HCT116 (cell line): Measurements from ENCODE around the gene MYO1E. TPM values are rescaled to one million over a fixed set of nuclear protein-coding genes. Genes with fewer than 3 reads are reported as not detected.

Experiments used
- ATAC-seq: fragments of 200-7000 bp; cut with Tn5 transposase; 2 replicates; pipeline ENCODE4 v1.9.1; 2020; ENCODE audit warnings: mild to moderate bottlenecking, moderate library complexity
- BruUV-seq: library from RNA; stranded (reverse); fragments of 400-500 nt; replicated peaks from 2 replicates; lab custom pipeline; 2021; lab: Mats Ljungman, UMichigan
- CTCF ChIA-PET: fragments of 300-600 bp; sonication (Branson Sonifier 250); formaldehyde crosslinking; loops from one replicate; lab custom pipeline; 2021; ENCODE audit warnings: antibody characterized with exemption; lab: Charles Lee
- POLR2A ChIA-PET: fragments of 300-600, 350-600 bp; sonication (Branson Sonifier 250); formaldehyde crosslinking; loops from one replicate; lab custom pipeline; 2021; ENCODE audit warnings: antibody characterized with exemption; lab: Charles Lee
- RAD21 ChIA-PET, 2 experiments: fragments of 300-600 bp; sonication (Branson Sonifier 250); formaldehyde crosslinking; loops; one replicate each; lab custom pipeline; 2023; ENCODE audit warnings: low total read pairs in 2 of 2; ENCODE audit not compliant: uncharacterized antibody in 2 of 2, unreplicated experiment in 2 of 2, low non-redundant PET in 1 of 2; lab: Charles Lee
- DNase-seq: peaks from one replicate; pipeline ENCODE4 v3.0.0-alpha.2; 2010; ENCODE audit warnings: low read depth, low spot score
- H2AFZ ChIP-seq: fragments of 200-600 bp; shearing (Covaris generic), sonication (generic); 2 replicates; pipeline ENCODE4 v1.6.1; 2017; ENCODE audit warnings: low read depth, mixed run types, mixed read lengths, antibody characterized with exemption, low read length; ENCODE audit not compliant: poor library complexity, severe bottlenecking
- H3K27ac ChIP-seq: 2 replicates; pipeline ENCODE4 v1.5.1; 2012; ENCODE audit warnings: low read depth, low read length
- H3K27me3 ChIP-seq: fragments of 200-600 bp; sonication (generic); 2 replicates; pipeline ENCODE4 v1.6.1; 2016; ENCODE audit warnings: mixed run types, low read length, mixed read lengths; ENCODE audit not compliant: insufficient read depth
- H3K36me3 ChIP-seq, 2 experiments: fragments of 200-500 bp in 1 of 2; fragments of 200-600 bp in 1 of 2; sonication (Bioruptor generic) in 1 of 2; sonication (generic) in 1 of 2; 2 replicates each; pipeline versions ENCODE4 v1.5.1 to v1.6.1; 2014 to 2016; ENCODE audit warnings: low read length in 2 of 2, inconsistent platforms in 1 of 2, mixed read lengths in 1 of 2, mixed run types in 1 of 2; ENCODE audit not compliant: insufficient read depth in 2 of 2, control insufficient read depth in 1 of 2
- H3K4me1 ChIP-seq, 2 experiments: fragments of 200-600 bp in 1 of 2; sonication (generic) in 1 of 2; 2 replicates each; pipeline versions ENCODE4 v1.5.1 to v1.6.1; 2012 to 2017; ENCODE audit warnings: low read length in 2 of 2, inconsistent platforms in 1 of 2, mild to moderate bottlenecking in 1 of 2, mixed read lengths in 1 of 2, mixed run types in 1 of 2, moderate library complexity in 1 of 2; ENCODE audit not compliant: insufficient read depth in 2 of 2, control insufficient read depth in 1 of 2
- H3K4me2 ChIP-seq: fragments of 200-600 bp; sonication (generic); 2 replicates; pipeline ENCODE4 v1.6.1; 2017; ENCODE audit warnings: mixed run types, low read length, mixed read lengths
- H3K4me3 ChIP-seq, 2 experiments: fragments of 200-600 bp in 1 of 2; sonication (generic) in 1 of 2; replicated peaks in 1 of 2; 2 replicates each; pipeline ENCODE4 v1.5.1; 2011 to 2016; ENCODE audit warnings: low read length in 2 of 2, control low read depth in 1 of 2, low read depth in 1 of 2, mild to moderate bottlenecking in 1 of 2, mixed read lengths in 1 of 2, mixed run types in 1 of 2
- H3K79me2 ChIP-seq: fragments of 200-600 bp; sonication (generic); 2 replicates; pipeline ENCODE4 v1.6.1; 2017; ENCODE audit warnings: mild to moderate bottlenecking, mixed run types, low read length, moderate library complexity, mixed read lengths; ENCODE audit not compliant: insufficient read depth
- H3K9ac ChIP-seq: fragments of 200-600 bp; sonication (generic); 2 replicates; pipeline ENCODE4 v1.6.1; 2016; ENCODE audit warnings: low read length, mixed read lengths
- H3K9me2 ChIP-seq: fragments of 200-600 bp; sonication (generic), shearing (Covaris generic); 2 replicates; pipeline ENCODE4 v1.6.1; 2017; ENCODE audit warnings: mixed run types, mild to moderate bottlenecking, moderate library complexity; ENCODE audit not compliant: insufficient read depth
- H3K9me3 ChIP-seq, 2 experiments: fragments of 200-500 bp in 1 of 2; fragments of 200-600 bp in 1 of 2; sonication (Bioruptor generic) in 1 of 2; sonication (generic) in 1 of 2; 2 replicates each; pipeline ENCODE4 v1.6.1; 2014 to 2017; ENCODE audit warnings: low read length in 2 of 2, mixed read lengths in 2 of 2, inconsistent platforms in 1 of 2, low read depth in 1 of 2, mild to moderate bottlenecking in 1 of 2, mixed run types in 1 of 2, moderate library complexity in 1 of 2; ENCODE audit not compliant: control insufficient read depth in 1 of 2, insufficient read depth in 1 of 2
- H4K20me1 ChIP-seq: fragments of 200-600 bp; sonication (generic), shearing (Covaris generic); 2 replicates; pipeline ENCODE4 v1.6.1; 2017; ENCODE audit warnings: mixed run types, mild to moderate bottlenecking, moderate library complexity; ENCODE audit not compliant: insufficient read depth
- CBX3 ChIP-seq: IDR thresholded peaks from 2 replicates; pipeline ENCODE4 v1.6.1; 2012; ENCODE audit warnings: low read depth
- EGR1 ChIP-seq: IDR thresholded peaks from 2 replicates; pipeline ENCODE4 v1.6.1; 2012; ENCODE audit warnings: low read depth
- POLR2AphosphoS5 ChIP-seq: IDR thresholded peaks from 2 replicates; pipeline ENCODE4 v1.6.1; 2011; ENCODE audit warnings: mild to moderate bottlenecking, low read depth, low read length, moderate library complexity
- RAD21 ChIP-seq: IDR thresholded peaks from 2 replicates; pipeline ENCODE4 v1.6.1; 2012; ENCODE audit warnings: low read depth, mild to moderate bottlenecking
- SIN3A ChIP-seq: IDR thresholded peaks from 2 replicates; pipeline ENCODE4 v1.6.1; 2012; ENCODE audit warnings: low read depth
- SRF ChIP-seq: IDR thresholded peaks from 2 replicates; pipeline ENCODE4 v1.6.1; 2012; ENCODE audit warnings: low read depth
- intact Hi-C: fragments of 100-400 bp; cut with micrococcal nuclease; formaldehyde crosslinking; loops from 2 replicates; pipeline ENCODE4 v1.10.0; 2022
- total RNA-seq: library from RNA; stranded (reverse); gene quantifications from one replicate; pipeline ENCODE4 v1.2.1, GENCODE V29; 2021; ENCODE audit not compliant: unreplicated experiment
- TF ChIP-seq, protein P1 (sequence below): IDR thresholded peaks from 2 replicates; pipeline ENCODE4 v1.6.1; 2011; ENCODE audit warnings: mild to moderate bottlenecking, low read length, moderate library complexity; ENCODE audit not compliant: insufficient replicate concordance; ENCODE audit errors: extremely low read depth
- TF ChIP-seq, protein P2 (sequence below): IDR thresholded peaks from 2 replicates; pipeline ENCODE4 v1.6.1; 2012
- TF ChIP-seq, protein P3 (sequence below): IDR thresholded peaks from 2 replicates; pipeline ENCODE4 v1.6.1; 2012; ENCODE audit warnings: low read depth

Gene MYO1E
- total RNA-seq, 1 experiment from 2014 or later: 182 TPM

DNA sequence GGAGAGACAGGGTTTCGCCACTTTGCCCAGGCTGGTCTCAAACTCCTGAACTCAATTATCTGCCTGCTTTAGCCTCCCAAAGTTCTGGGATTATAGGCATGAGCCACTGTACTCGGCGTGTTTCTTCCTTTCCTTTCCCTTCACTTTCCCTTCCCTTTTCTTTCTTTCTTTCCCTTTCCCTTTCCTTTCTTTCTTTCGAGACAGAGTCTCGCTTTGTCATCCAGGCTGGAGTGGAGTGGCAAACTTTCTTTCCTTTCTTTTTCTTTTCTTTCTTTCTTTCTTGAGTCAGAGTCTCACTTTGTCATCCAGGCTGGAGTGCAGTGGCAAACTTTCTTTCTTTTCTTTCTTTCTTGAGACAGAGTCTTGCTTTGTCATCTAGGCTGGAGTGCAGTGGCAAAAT lies 183.4 kb downstream of the MYO1E start:
- Histone ChIP-seq H3K79me2 (no peaks in the 10 kb centered on the region), H3K9me3 (no peaks in the 10 kb centered on the region), H3K4me3 (no peak overlapping the region), H3K9me2 (no peaks in the 10 kb centered on the region), H4K20me1 (no peaks in the 10 kb centered on the region), H2AFZ (no peak overlapping the region), H3K4me1 (peaks cover 6 to 26% of the 10 kb centered on the region in 2 experiments), H3K9ac (no peak overlapping the region), H3K27ac (no peak overlapping the region), H3K36me3 (peaks cover under 1 to 21% of the 10 kb centered on the region in 2 experiments; a peak in 1 of 4 replicates), H3K27me3 (no peaks in the 10 kb centered on the region), H3K4me2 (no peak overlapping the region)
- CTCF ChIA-PET: no interaction called here
- RAD21 ChIA-PET: no interaction called here
- ATAC-seq: no peak
- POLR2A ChIA-PET: no interaction called here
- intact Hi-C loops: no loop called here
- TF ChIP-seq CBX3 (no peak), POLR2AphosphoS5 (no peak), RAD21 (no peak), SIN3A (no peak), SRF (no peak), EGR1 (no peak)
- TF ChIP-seq, protein P1, sequence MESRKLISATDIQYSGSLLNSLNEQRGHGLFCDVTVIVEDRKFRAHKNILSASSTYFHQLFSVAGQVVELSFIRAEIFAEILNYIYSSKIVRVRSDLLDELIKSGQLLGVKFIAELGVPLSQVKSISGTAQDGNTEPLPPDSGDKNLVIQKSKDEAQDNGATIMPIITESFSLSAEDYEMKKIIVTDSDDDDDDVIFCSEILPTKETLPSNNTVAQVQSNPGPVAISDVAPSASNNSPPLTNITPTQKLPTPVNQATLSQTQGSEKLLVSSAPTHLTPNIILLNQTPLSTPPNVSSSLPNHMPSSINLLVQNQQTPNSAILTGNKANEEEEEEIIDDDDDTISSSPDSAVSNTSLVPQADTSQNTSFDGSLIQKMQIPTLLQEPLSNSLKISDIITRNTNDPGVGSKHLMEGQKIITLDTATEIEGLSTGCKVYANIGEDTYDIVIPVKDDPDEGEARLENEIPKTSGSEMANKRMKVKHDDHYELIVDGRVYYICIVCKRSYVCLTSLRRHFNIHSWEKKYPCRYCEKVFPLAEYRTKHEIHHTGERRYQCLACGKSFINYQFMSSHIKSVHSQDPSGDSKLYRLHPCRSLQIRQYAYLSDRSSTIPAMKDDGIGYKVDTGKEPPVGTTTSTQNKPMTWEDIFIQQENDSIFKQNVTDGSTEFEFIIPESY: no peak
- TF ChIP-seq, protein P2, sequence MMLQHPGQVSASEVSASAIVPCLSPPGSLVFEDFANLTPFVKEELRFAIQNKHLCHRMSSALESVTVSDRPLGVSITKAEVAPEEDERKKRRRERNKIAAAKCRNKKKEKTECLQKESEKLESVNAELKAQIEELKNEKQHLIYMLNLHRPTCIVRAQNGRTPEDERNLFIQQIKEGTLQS: no peak
- DNase-seq: no peak
- BruUV-seq: no TSS peak

DNA sequence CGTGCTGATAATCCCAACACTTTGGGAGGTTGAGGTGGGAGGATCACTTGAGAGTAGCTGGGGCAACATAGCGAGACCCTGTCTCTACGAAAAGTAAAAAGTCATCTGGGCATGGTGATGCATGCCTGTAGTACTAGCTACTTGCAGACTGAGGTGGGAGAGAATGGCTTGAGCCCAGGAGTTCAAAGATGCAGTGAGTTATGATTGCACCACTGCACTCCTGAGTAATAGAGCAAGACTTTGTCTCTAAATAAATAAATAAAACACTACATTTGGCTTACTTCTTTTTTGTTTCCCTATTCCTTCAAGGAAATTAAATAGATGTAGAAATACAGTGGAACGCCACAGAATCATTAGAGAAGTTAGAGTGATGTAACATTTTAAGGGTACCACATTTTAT lies 186.2 kb downstream of the MYO1E start:
- Histone ChIP-seq H4K20me1 (no peaks in the 10 kb centered on the region), H3K36me3 (peaks cover 4 to 31% of the 10 kb centered on the region in 2 experiments; a peak in 1 of 4 replicates), H2AFZ (no peak overlapping the region), H3K9me2 (no peaks in the 10 kb centered on the region), H3K4me3 (no peak overlapping the region), H3K4me2 (no peak overlapping the region), H3K4me1 (peaks cover 2 to 9% of the 10 kb centered on the region in 2 experiments), H3K9ac (no peak overlapping the region), H3K79me2 (no peaks in the 10 kb centered on the region), H3K27ac (no peak overlapping the region), H3K27me3 (no peaks in the 10 kb centered on the region), H3K9me3 (peaks cover 0 to 11% of the 10 kb centered on the region in 2 experiments; a peak in 2 of 4 replicates)
- ChIA-PET POLR2A (no interaction called here), RAD21 (no interaction called here), CTCF (no interaction called here)
- DNase-seq (no peak), ATAC-seq (no peak)
- TF ChIP-seq RAD21 (no peak), EGR1 (no peak), POLR2AphosphoS5 (no peak), SRF (no peak)
- TF ChIP-seq, protein P3, sequence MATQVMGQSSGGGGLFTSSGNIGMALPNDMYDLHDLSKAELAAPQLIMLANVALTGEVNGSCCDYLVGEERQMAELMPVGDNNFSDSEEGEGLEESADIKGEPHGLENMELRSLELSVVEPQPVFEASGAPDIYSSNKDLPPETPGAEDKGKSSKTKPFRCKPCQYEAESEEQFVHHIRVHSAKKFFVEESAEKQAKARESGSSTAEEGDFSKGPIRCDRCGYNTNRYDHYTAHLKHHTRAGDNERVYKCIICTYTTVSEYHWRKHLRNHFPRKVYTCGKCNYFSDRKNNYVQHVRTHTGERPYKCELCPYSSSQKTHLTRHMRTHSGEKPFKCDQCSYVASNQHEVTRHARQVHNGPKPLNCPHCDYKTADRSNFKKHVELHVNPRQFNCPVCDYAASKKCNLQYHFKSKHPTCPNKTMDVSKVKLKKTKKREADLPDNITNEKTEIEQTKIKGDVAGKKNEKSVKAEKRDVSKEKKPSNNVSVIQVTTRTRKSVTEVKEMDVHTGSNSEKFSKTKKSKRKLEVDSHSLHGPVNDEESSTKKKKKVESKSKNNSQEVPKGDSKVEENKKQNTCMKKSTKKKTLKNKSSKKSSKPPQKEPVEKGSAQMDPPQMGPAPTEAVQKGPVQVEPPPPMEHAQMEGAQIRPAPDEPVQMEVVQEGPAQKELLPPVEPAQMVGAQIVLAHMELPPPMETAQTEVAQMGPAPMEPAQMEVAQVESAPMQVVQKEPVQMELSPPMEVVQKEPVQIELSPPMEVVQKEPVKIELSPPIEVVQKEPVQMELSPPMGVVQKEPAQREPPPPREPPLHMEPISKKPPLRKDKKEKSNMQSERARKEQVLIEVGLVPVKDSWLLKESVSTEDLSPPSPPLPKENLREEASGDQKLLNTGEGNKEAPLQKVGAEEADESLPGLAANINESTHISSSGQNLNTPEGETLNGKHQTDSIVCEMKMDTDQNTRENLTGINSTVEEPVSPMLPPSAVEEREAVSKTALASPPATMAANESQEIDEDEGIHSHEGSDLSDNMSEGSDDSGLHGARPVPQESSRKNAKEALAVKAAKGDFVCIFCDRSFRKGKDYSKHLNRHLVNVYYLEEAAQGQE: no peak
- intact Hi-C loops: no loop called here
- no TSS peak for BruUV-seq
